Astrocyte (in vitro differentiated cells and primary cell): ENCODE measurements around the gene HDDC2. TPM values are rescaled to one million over a fixed set of nuclear protein-coding genes. Genes with fewer than 3 reads are reported as not detected.

Experiments used
- DNase-seq: peaks from one replicate; pipeline ENCODE4 v3.0.0-alpha.2; 2010; ENCODE audit warnings: low read depth
- FAIRE-seq: peaks from 2 replicates; lab custom pipeline; 2011; peaks lifted over from hg19 to GRCh38; lab: Jason Lieb, UNC
- H2AFZ ChIP-seq: 2 replicates; pipeline ENCODE4 v1.6.0; 2012; ENCODE audit warnings: low read depth, low read length, inconsistent platforms
- H3K27ac ChIP-seq: 2 replicates; pipeline ENCODE4 v1.5.1; 2011; ENCODE audit warnings: low read depth, low read length, inconsistent platforms
- H3K27me3 ChIP-seq: 2 replicates; pipeline ENCODE4 v1.6.0; 2011; ENCODE audit warnings: low read length, inconsistent platforms; ENCODE audit not compliant: insufficient read depth
- H3K36me3 ChIP-seq: 2 replicates; pipeline ENCODE4 v1.5.1; 2011; ENCODE audit warnings: low read length, inconsistent platforms; ENCODE audit not compliant: insufficient read depth
- H3K4me1 ChIP-seq: 2 replicates; pipeline ENCODE4 v1.5.1; 2011; ENCODE audit warnings: low read length, inconsistent platforms; ENCODE audit not compliant: insufficient read depth
- H3K4me2 ChIP-seq: 2 replicates; pipeline ENCODE4 v1.6.0; 2012; ENCODE audit warnings: low read length, inconsistent platforms
- H3K4me3 ChIP-seq: 2 replicates; pipeline ENCODE4 v1.5.1; 2011; ENCODE audit warnings: low read depth, mild to moderate bottlenecking, low read length, inconsistent platforms; ENCODE audit not compliant: insufficient read depth
- H3K79me2 ChIP-seq: 2 replicates; pipeline ENCODE4 v1.6.0; 2012; ENCODE audit warnings: mild to moderate bottlenecking, low read length, inconsistent platforms; ENCODE audit not compliant: insufficient read depth
- H3K9ac ChIP-seq: 2 replicates; pipeline ENCODE4 v1.6.0; 2012; ENCODE audit warnings: mild to moderate bottlenecking, low read length, inconsistent platforms
- H3K9me3 ChIP-seq: 2 replicates; pipeline ENCODE4 v1.5.1; 2012; ENCODE audit warnings: low read depth, mild to moderate bottlenecking, low read length, inconsistent platforms; ENCODE audit not compliant: insufficient read depth
- H4K20me1 ChIP-seq: 2 replicates; pipeline ENCODE4 v1.6.0; 2012; ENCODE audit warnings: low read length, inconsistent platforms; ENCODE audit not compliant: insufficient read depth
- H3K27ac Mint-ChIP-seq: one replicate; pipeline ENCODE4 v1.8.0; 2021; ENCODE audit warnings: mild to moderate bottlenecking, mixed read lengths; ENCODE audit not compliant: unreplicated experiment
- H3K27me3 Mint-ChIP-seq: one replicate; pipeline ENCODE4 v1.8.0; 2021; ENCODE audit warnings: low read depth, mixed read lengths; ENCODE audit not compliant: unreplicated experiment
- H3K36me3 Mint-ChIP-seq: one replicate; pipeline ENCODE4 v1.8.0; 2021; ENCODE audit warnings: low read depth, mixed read lengths; ENCODE audit not compliant: unreplicated experiment
- H3K4me1 Mint-ChIP-seq: one replicate; pipeline ENCODE4 v1.8.0; 2021; ENCODE audit warnings: low read depth, mixed read lengths; ENCODE audit not compliant: unreplicated experiment
- H3K4me3 Mint-ChIP-seq: one replicate; pipeline ENCODE4 v1.8.0; 2021; ENCODE audit warnings: mild to moderate bottlenecking, moderate library complexity, mixed read lengths; ENCODE audit not compliant: unreplicated experiment
- H3K9me3 Mint-ChIP-seq: one replicate; pipeline ENCODE4 v1.8.0; 2021; ENCODE audit warnings: mild to moderate bottlenecking, mixed read lengths; ENCODE audit not compliant: unreplicated experiment
- CTCF ChIP-seq: IDR thresholded peaks from 2 replicates; pipeline ENCODE4 v1.5.1; 2011; ENCODE audit warnings: low read depth, mild to moderate bottlenecking, inconsistent platforms, low read length, moderate library complexity; ENCODE audit not compliant: insufficient read depth
- EZH2 ChIP-seq: IDR thresholded peaks from 2 replicates; pipeline ENCODE4 v1.6.1; 2012; ENCODE audit warnings: mild to moderate bottlenecking, low read length, inconsistent platforms; ENCODE audit not compliant: insufficient read depth
- total RNA-seq: library from RNA; stranded (reverse); gene quantifications from 2 replicates; pipeline ENCODE4 v1.2.1, GENCODE V29; 2021

The HDDC2 gene
- total RNA-seq, 1 donor from 2014 or later = 53.5 TPM

- no peaks in the 10 kb centered on the region for H3K27me3 Mint-ChIP-seq
- Histone ChIP-seq H3K4me1 (peaks cover 13% of the 10 kb centered on the region), H3K27ac (no peak overlapping the region), H3K9ac (no peak overlapping the region), H3K79me2 (no peaks in the 10 kb centered on the region), H3K4me3 (no peak overlapping the region), H3K36me3 (no peaks in the 10 kb centered on the region), H4K20me1 (no peaks in the 10 kb centered on the region), H3K4me2 (peak overlapping the region; percentile 7), H3K27me3 (no peaks in the 10 kb centered on the region), H2AFZ (no peak overlapping the region), H3K9me3 (no peaks in the 10 kb centered on the region)
- TF ChIP-seq EZH2 (no peak), CTCF (no peak)
- H3K9me3 Mint-ChIP-seq = no peaks in the 10 kb centered on the region
- FAIRE-seq (no peak), DNase-seq (peak; percentile 36)
- H3K36me3 Mint-ChIP-seq = peaks cover 5% of the 10 kb centered on the region
- peaks cover 12% of the 10 kb centered on the region for H3K4me1 Mint-ChIP-seq
- no peak overlapping the region for H3K27ac Mint-ChIP-seq
- H3K4me3 Mint-ChIP-seq = no peak overlapping the region
Observed at GRCh38 chr6:125258651-125259353, 43.0 kb downstream of the HDDC2 start.

DNA sequence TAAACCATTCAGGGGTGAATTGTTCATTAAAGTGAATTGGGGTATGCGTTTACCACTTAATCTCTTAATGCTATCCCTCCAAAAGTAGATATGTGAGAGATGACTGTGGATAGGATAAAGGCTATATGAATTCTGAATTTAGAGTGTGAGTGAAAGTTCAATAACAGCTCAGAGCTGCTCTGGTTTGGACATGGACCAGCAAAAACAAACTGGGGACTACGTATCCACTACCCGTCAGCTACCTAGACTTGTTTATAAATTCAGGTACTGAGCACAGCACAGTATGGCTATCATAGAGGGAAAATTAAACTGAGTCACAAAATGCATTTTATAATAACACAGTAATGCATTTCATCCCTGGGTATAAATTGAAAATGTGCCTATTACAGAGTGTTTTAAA lies 44.4 kb downstream of the HDDC2 start:
- no peak overlapping the region for H3K9ac ChIP-seq
- no peak overlapping the region for H3K4me2 ChIP-seq
- H2AFZ ChIP-seq = no peak overlapping the region
- H3K9me3 ChIP-seq = no peaks in the 10 kb centered on the region
- H3K4me1 Mint-ChIP-seq = peaks cover 10% of the 10 kb centered on the region
- H3K36me3 ChIP-seq = no peaks in the 10 kb centered on the region
- H3K36me3 Mint-ChIP-seq = no peaks in the 10 kb centered on the region
- H3K27me3 ChIP-seq = no peaks in the 10 kb centered on the region
- no peaks in the 10 kb centered on the region for H3K27me3 Mint-ChIP-seq
- peak; percentile 59 for DNase-seq
- no peak for FAIRE-seq
- no peak overlapping the region for H3K27ac ChIP-seq
- H3K27ac Mint-ChIP-seq = no peak overlapping the region
- no peak for TF ChIP-seq EZH2
- no peak for TF ChIP-seq CTCF
- no peaks in the 10 kb centered on the region for H3K79me2 ChIP-seq
- no peaks in the 10 kb centered on the region for H4K20me1 ChIP-seq
- H3K4me1 ChIP-seq = peaks cover 12% of the 10 kb centered on the region
- H3K9me3 Mint-ChIP-seq = no peaks in the 10 kb centered on the region
- H3K4me3 ChIP-seq = no peak overlapping the region
- H3K4me3 Mint-ChIP-seq = no peak overlapping the region

DNA sequence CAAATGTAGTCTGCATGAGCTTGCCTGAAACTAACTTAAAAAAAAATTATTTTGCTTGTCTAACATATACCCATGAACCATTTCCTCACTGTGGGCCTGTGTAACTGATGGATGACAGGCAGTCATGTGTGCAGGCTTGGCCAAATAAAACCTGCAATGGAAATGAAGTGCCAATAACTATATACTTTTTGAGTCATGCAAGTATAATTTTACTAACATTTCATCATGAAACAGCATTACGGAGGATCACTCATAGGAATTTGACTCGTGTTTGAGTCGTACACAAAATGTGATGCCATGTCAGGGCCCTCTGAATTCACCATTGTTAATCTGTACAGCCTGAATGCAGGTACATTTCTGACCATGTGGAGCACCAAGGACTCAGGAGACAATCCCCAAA lies 46.6 kb downstream of the HDDC2 start:
- peak; percentile 23 for FAIRE-seq
- DNase-seq = no peak

More for the DNA sequence above, 46.6 kb downstream of the HDDC2 start:
- no peak overlapping the region for H3K9ac ChIP-seq
- no peak for TF ChIP-seq EZH2
- no peak for TF ChIP-seq CTCF
- H3K9me3 ChIP-seq = no peaks in the 10 kb centered on the region
- H3K36me3 ChIP-seq = no peaks in the 10 kb centered on the region
- no peak overlapping the region for H3K4me3 Mint-ChIP-seq
- peaks cover 17% of the 10 kb centered on the region for H3K4me1 Mint-ChIP-seq
- H3K4me1 ChIP-seq = peaks cover 17% of the 10 kb centered on the region
- H3K27ac Mint-ChIP-seq = no peak overlapping the region
- H3K27me3 Mint-ChIP-seq = no peaks in the 10 kb centered on the region
- H3K9me3 Mint-ChIP-seq = no peaks in the 10 kb centered on the region
- H3K4me2 ChIP-seq = no peak overlapping the region
- no peaks in the 10 kb centered on the region for H3K27me3 ChIP-seq
- no peak overlapping the region for H3K4me3 ChIP-seq
- H2AFZ ChIP-seq = no peak overlapping the region
- H4K20me1 ChIP-seq = no peaks in the 10 kb centered on the region
- H3K36me3 Mint-ChIP-seq = no peaks in the 10 kb centered on the region
- H3K79me2 ChIP-seq = no peaks in the 10 kb centered on the region
- H3K27ac ChIP-seq = no peak overlapping the region
